SH-SY5Y (cell line): ENCODE measurements around the gene PBX1.

ENCODE experiments used
- GATA2 ChIP-seq: IDR thresholded peaks from 2 replicates; pipeline ENCODE4 v1.6.1; 2011; ENCODE audit warnings: mild to moderate bottlenecking, low read depth, low read length
- GATA3 ChIP-seq: IDR thresholded peaks from 2 replicates; pipeline ENCODE4 v1.6.1; 2011; ENCODE audit warnings: low read depth, mild to moderate bottlenecking, low read length, moderate library complexity

PBX1 gene

DNA sequence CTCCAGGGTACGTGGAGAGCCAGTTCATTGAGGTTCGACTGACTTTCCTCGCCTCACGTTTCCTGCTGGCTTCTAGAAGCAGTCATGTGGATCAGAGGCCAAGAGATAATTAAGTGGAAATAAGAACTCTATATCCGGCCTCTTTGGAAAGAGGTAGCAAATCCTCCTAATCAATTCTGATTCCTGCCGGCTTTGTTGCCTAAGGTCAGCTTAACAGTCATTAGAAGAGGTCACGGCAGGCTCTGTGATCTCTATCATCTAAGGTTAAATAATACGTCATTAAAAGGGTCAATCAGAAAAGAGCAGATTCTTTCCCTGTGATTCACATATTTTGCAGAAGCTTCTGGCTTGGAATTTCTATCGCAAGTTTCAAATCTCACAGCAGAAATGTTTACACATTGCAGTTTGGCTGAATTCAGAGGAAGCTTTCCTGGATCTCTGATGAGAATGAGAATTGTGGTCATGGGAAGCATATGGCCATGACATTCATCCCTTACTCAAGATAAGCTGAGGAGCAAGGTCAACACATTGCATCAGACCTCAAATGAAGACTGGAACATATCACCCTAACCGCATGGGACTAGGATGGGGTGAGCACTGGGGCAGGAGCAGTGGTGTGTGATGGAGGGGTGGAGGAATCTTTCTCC is 189.4 kb downstream of the PBX1 start:
- TF ChIP-seq GATA2 (no peak), GATA3 (no peak)

DNA sequence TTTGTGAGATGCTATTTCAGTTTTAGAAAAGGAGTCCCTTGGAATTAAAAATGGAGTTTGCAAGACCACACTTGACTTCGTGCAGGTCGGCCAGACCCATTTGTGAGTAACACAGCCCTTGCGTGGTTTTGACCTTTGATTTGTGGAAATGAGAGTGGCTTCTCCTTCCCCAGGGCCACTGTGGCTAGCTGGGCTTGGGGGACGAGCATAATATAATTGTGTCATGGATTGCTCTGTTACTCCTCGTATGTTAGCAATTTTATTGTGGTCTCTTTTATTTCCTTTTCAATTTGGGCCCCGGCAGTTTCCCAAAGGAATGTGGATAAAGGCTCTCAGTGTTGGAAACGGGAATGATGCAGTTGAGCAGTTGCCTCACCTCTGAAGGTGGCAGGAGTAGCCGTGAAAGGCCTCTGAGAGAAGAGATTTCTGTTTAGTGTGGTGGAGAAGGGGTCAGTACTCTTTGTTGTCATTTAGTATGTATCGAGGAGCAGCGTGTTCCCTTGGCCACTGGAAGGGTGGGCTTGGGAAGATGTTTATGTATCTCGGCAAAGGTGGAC is 194.6 kb downstream of the PBX1 start:
- no peak for TF ChIP-seq GATA3

DNA sequence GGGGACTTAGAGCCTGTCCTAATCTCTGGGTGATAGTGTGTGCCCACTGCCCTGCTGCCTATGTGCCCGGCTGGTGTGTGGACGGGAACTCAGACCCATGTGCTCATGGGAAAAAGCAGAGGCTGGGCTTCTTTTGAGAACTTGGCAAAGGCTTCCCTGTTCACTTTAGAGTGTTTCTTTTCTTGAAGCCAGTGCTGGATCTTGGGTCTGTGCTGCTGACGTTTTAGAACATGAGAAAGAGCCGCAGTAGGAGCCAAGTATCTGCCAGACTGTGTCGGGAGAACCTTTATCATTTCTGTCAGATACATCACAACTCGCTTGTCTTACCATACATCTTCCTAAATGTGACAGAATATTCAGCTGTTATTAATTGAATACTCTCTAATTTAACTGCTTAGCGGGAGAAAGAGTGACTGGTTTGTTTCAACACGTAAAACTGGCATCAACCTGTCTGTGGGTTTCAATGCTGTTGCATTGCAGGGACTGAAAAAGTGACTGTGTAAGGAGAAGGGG is 195.2 kb downstream of the PBX1 start:
- TF ChIP-seq GATA2, result no peak
- no peak for TF ChIP-seq GATA3

DNA sequence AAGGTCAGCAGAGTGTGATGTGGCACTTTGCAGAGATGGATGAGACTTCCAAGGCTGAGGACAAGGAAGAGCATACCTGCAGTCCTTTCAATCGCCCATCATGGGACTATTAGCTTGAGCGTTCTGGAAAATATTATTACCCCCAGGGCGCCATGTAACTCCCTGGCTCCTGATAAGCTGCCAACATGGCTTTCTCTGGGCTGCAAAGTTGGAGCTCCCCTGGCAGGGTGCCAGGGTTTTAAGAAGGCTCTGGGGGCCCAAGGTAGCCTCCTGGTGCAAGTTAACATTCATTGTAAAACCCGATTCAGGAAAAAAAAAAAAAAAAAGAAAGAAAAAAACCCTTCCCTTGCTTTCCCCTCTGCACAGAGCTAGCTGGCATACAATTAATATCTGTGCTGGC is 196.7 kb downstream of the PBX1 start:
- peak; percentile 87 for TF ChIP-seq GATA2
- TF ChIP-seq GATA3, result no peak; the same call in 1 of the 2 replicates

DNA sequence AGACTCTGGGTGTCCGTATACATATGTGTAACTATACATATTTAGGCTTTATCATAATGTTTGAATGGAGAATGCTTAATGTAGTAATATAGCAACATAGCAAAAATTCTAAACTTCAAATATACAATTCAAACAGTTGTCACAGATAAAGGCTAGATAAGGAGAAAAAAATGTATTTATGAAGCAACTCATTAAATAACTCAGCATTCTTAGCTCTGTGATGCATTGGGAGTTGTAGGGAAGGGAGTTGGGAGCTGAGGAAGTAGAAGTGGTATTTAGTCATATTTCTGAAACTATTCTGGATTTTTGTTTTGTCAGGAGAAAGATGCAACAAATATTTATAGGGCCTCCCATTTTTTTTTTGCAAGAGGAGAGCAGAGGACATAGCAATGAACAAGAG is 197.8 kb downstream of the PBX1 start:
- TF ChIP-seq GATA2, result no peak
- TF ChIP-seq GATA3, result no peak

DNA sequence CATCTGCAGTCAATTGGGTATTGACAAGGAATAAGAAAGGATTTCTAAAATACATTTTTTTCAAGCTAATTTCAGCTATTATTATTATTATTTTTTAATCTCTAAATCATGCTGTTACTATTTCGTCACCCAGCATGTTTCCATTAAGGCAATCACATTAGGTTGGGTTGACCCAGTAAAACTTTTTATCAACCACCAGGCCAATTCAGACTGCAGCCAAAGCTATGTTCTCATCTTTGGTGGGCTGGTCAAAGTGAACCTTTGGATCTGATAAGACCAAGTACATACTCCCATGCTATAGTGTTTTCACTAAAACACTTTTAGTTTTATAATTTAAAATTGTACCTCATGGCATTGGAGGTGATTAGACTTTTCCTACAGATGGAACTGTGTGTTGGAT is 198.6 kb downstream of the PBX1 start:
- TF ChIP-seq GATA3 (no peak), GATA2 (no peak)

DNA sequence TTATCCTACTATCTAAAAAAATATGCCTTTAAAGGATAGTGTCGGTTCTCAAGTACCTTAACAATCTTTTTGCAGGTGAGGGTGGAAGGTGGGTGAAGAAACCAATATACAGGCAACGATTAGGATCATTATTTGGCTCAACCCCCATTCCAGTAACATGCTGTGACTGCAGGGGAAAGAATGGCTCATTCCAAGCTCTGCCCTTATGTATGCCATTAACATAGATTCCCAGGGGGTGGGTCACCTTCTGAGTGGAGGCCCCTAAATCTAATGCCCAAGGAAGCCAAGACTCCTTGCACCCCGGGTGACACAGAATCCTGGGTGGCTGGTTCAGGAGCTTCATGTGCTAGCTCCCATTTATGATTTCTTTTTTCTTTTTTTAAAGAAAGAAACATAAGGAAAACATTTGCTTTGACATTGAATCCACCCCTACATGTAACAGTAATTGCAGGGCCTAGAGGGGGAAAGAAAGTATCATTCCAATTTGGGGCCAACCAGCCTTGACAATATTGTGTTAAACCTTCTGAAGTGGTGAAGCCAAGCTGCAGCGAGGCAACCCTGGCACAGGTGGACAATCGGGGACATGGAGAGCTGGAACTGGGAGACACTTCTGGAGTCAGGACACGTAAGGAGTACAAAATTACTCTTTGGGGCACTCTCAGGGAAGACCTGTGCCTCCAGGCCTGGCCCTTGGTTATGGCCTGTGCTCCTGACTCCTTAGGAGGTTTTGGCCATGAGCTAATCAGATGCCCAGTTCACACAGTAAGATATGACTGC is 200.3 kb downstream of the PBX1 start:
- TF ChIP-seq GATA3, result no peak
- no peak for TF ChIP-seq GATA2

DNA sequence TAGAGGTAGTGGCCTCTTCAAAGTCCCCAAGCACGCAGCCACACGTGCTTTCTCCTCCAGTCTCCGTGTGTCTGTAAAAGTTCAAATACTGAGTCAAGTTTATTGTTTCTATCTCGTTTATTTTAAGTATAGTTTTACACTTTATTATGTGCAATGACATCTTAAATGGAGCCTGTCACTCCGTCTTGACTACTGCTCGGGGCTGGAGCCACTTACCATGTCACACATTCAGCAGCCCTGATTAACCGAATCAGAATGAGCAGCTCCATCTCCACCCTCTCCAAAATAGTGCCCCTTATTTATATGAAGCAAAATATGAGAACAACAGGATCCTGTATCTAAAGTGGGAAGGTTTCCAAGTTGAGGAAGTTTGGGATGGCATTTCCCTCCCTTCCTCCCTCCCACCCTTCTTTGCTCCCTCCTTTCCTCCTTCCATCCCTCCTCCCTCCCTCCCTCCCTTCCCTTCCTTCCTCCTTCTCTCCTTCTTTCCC is 201.0 kb downstream of the PBX1 start:
- TF ChIP-seq GATA2, result no peak
- TF ChIP-seq GATA3, result no peak

DNA sequence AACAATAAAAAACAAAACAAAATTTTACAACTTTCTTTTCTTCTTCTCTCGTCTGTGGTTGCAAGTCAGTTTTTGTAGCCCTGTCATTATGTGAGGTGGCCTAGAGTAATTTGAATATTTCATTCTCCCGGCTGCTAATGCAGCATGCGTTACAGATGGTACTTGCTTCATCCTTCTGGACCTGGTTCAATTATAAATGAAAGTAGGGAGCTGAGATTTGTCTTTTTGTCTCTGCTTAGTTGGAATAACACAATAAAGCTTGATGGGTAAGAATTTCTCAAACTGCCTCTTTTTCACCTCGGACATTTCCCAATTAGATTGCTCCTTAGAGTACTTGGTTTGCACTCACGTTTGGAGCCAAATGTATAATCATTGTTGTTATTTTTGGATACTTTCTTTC is 201.6 kb downstream of the PBX1 start:
- TF ChIP-seq GATA2, result no peak
- TF ChIP-seq GATA3, result no peak

DNA sequence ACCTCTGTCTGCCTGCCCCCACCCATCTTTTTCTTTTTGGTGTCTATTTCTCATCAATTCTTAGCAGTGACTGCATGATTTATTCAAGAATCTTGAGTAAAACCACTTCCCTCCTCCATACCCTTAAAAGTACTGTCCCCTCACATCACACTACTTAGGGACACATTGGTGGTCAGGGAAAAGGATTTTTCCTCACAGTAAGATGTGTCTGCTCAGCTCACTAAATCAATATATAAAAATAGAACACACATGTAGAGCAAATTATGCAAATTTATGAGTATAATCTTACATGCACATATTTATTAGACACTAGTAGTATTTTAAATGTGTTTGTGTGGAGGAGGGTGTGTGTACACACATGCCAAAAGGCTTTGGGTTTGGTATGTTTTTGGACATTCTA is 202.0 kb downstream of the PBX1 start:
- no peak for TF ChIP-seq GATA2
- TF ChIP-seq GATA3, result no peak

DNA sequence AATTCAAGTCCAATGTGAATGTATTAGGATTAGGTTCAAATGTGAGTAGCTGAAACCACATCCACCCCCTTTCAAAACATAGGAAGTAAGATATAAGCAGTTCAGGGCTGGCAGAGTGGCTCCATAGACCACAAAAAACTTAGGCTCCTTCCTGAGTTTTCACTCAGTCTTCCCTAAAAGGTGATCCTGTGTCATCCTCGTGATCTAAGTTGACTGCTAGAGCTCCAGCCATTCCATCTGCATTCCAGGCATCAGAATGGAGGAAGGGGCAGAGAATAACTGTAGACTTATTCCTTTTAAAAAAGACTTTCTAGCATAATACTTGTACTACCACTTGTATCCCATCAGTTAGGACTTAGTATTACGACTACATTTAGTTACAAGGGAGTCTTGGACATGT is 204.1 kb downstream of the PBX1 start:
- no peak for TF ChIP-seq GATA2
- no peak for TF ChIP-seq GATA3

DNA sequence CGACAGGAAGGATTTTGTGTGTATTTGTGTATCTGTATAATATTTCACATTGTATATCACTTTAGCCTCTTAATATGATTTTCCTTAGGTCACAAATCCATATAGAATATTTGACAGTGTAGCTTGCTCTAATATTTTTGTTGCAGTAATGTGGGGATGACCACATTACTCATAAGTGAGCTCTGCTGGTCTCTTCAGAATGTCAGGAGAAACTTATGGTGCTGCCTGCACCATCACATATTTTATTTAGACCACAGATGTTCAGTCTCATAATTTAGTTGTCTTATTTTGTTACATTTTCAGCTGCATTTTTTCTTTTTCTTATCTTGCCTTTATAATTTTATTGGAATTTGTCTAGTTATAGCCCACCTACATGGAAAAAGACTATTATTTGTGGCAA is 205.3 kb downstream of the PBX1 start:
- TF ChIP-seq GATA3, result no peak

DNA sequence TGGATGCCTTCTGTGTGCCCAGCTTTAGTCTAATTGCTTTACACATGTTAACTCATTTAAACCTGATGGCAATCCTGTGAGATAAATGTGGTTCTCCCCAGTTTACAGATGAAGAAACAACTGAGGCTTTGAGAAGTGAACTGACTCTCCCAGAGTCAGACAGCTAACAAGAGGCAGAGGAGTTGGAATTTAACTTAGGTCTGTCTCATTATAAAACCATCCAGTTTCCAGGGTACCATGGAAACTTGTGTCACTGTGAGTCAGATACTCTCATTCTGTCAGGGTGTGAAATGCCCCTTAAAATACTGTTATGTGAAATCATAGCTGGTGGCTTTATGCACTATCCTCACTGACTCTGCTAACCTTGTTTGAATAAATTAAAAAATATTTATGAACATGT is 206.6 kb downstream of the PBX1 start:
- TF ChIP-seq GATA2 (no peak), GATA3 (no peak)

DNA sequence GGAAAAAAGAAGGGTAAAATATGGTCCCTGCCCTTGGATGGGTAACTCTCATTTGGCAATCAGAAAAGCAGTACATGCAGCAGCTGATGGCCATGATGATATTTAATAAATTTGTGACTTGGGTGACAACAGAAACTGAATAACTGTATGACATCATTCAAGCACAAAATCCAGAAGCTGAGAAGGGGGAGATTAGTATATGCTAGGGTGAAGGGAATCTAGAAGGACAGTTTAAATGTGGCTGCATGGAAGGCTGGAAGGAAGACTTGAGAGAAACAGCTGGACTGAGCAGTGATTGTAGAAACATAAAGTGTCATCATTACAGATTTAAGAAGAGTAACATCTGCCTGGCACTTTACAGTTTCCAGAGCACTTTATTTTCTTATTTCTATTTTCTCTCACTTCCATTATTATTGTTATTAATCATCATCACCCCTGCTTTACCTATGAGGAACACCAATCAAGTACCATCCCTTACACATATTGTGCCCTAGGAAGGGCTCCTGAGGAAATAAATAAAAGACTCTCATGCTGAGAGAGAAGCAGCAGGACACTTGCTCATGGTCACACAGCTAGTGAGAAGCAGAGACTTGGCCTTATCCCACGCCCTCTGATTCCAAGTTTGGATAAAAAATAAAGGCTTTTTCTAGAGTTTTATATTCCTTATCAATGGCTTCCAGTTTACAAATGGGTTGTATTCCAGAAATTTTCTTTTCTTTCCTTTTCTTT is 207.2 kb downstream of the PBX1 start:
- TF ChIP-seq GATA2, result no peak
- no peak for TF ChIP-seq GATA3
